ENCODE measurements around the gene ZNF526.

GRCh38 chr19:42254089-42254849 lies 34.2 kb downstream of the ZNF526 start:
- TF ChIP-seq CTCF (conservative IDR thresholded peaks at IDR 0.05; ENCODE audit: low read length) (no peak), EZH2phosphoT487 (IDR thresholded peaks at IDR 0.05; ENCODE audit: borderline replicate concordance) (no peak)

Data from Loucy (cell line).